Neural cell (in vitro differentiated cells): ENCODE results near the gene SLC9A7. TPM values are rescaled to one million over a fixed set of nuclear protein-coding genes. Genes with fewer than 3 reads are reported as not detected.

Experiments used
- H2AFZ ChIP-seq: fragments of 200-600, 300-800 bp; sonication (generic), shearing (Covaris generic); 2 replicates; pipeline ENCODE4 v1.6.0; 2014; ENCODE audit warnings: low read depth, mild to moderate bottlenecking, antibody characterized with exemption, low read length, moderate library complexity
- H3F3A ChIP-seq: fragments of 200-600 bp; shearing (Covaris generic); 2 replicates; pipeline ENCODE4 v1.6.1; 2016; ENCODE audit warnings: mild to moderate bottlenecking, moderate library complexity, mixed read lengths, antibody characterized with exemption, low read length; ENCODE audit not compliant: insufficient read depth, poor library complexity, severe bottlenecking
- H3K27ac ChIP-seq: fragments of 200-600, 300-800 bp; sonication (generic), shearing (Covaris generic); 2 replicates; pipeline ENCODE4 v1.5.1; 2014; ENCODE audit warnings: mild to moderate bottlenecking, low read length, moderate library complexity
- H3K27me3 ChIP-seq: fragments of 300-800, 200-600 bp; sonication (generic), shearing (Covaris generic); 2 replicates; pipeline ENCODE4 v1.6.0; 2014; ENCODE audit warnings: mild to moderate bottlenecking, low read depth, low read length, moderate library complexity; ENCODE audit not compliant: insufficient read depth
- H3K36me3 ChIP-seq: fragments of 300-800, 200-600 bp; sonication (generic), shearing (Covaris generic); 2 replicates; pipeline ENCODE4 v1.5.1; 2014; ENCODE audit warnings: mild to moderate bottlenecking, antibody characterized with exemption, low read length, moderate library complexity; ENCODE audit not compliant: insufficient read depth
- H3K4me2 ChIP-seq: fragments of 300-800, 200-600 bp; sonication (generic), shearing (Covaris generic); 2 replicates; pipeline ENCODE4 v1.6.0; 2014; ENCODE audit warnings: mild to moderate bottlenecking, low read length
- H3K4me3 ChIP-seq: fragments of 300-800, 200-600 bp; sonication (generic), shearing (Covaris generic); 2 replicates; pipeline ENCODE4 v1.5.1; 2014; ENCODE audit warnings: mild to moderate bottlenecking, low read length, moderate library complexity
- H3K79me2 ChIP-seq: fragments of 200-600 bp; shearing (Covaris generic); replicated peaks from 2 replicates; pipeline ENCODE4 v1.6.0; 2014; ENCODE audit warnings: mild to moderate bottlenecking, low read length, moderate library complexity; ENCODE audit not compliant: insufficient read depth
- H3K9ac ChIP-seq: fragments of 300-800, 200-600 bp; sonication (generic), shearing (Covaris generic); 2 replicates; pipeline ENCODE4 v1.6.1; 2016; ENCODE audit warnings: mild to moderate bottlenecking, low read length, mixed read lengths
- H3K9me2 ChIP-seq: fragments of 200-600 bp; shearing (Covaris generic); 2 replicates; pipeline ENCODE4 v1.6.1; 2016; ENCODE audit warnings: mild to moderate bottlenecking, low read length, mixed read lengths; ENCODE audit not compliant: insufficient read depth
- H3K9me3 ChIP-seq: fragments of 200-600, 300-800 bp; sonication (generic), shearing (Covaris generic); 2 replicates; pipeline ENCODE4 v1.6.1; 2016; ENCODE audit warnings: mild to moderate bottlenecking, mixed run types, low read length, moderate library complexity, mixed read lengths
- H4K20me1 ChIP-seq: fragments of 200-600 bp; shearing (Covaris generic); 2 replicates; pipeline ENCODE4 v1.6.1; 2016; ENCODE audit warnings: mild to moderate bottlenecking, mixed run types; ENCODE audit not compliant: insufficient read depth
- CTCF ChIP-seq: fragments of 450-650 bp; IDR thresholded peaks from 2 replicates; pipeline ENCODE4 v1.5.1; 2014; ENCODE audit warnings: antibody characterized with exemption, mild to moderate bottlenecking, moderate library complexity; ENCODE audit not compliant: poor library complexity, severe bottlenecking
- EP300 ChIP-seq: fragments of 450-650 bp; conservative IDR thresholded peaks from 2 replicates; pipeline ENCODE4 v1.6.1; 2014; ENCODE audit warnings: antibody characterized with exemption, mild to moderate bottlenecking, moderate library complexity; ENCODE audit not compliant: poor library complexity, severe bottlenecking
- EZH2 ChIP-seq: fragments of 200-600, 300-800 bp; shearing (Covaris generic), sonication (generic); IDR thresholded peaks from 2 replicates; pipeline ENCODE4 v1.6.1; 2014; ENCODE audit warnings: antibody characterized with exemption, low read length, borderline replicate concordance, mild to moderate bottlenecking; ENCODE audit not compliant: insufficient read depth, poor library complexity, severe bottlenecking
- MXI1 ChIP-seq: fragments of 450-650 bp; conservative IDR thresholded peaks from 2 replicates; pipeline ENCODE4 v1.6.1; 2014; ENCODE audit warnings: antibody characterized with exemption, mild to moderate bottlenecking; ENCODE audit not compliant: poor library complexity, severe bottlenecking
- POLR2AphosphoS5 ChIP-seq: IDR thresholded peaks from 2 replicates; pipeline ENCODE4 v1.6.1; 2012
- RAD21 ChIP-seq: fragments of 450-650 bp; conservative IDR thresholded peaks from 2 replicates; pipeline ENCODE4 v1.6.1; 2014; ENCODE audit warnings: antibody characterized with exemption, mild to moderate bottlenecking, moderate library complexity
- REST ChIP-seq: IDR thresholded peaks from 2 replicates; pipeline ENCODE4 v1.6.1; 2012; ENCODE audit warnings: borderline replicate concordance
- SMC3 ChIP-seq: fragments of 450-650 bp; conservative IDR thresholded peaks from 2 replicates; pipeline ENCODE4 v1.6.1; 2014; ENCODE audit warnings: antibody characterized with exemption, mild to moderate bottlenecking, moderate library complexity; ENCODE audit not compliant: poor library complexity
- TAF1 ChIP-seq: IDR thresholded peaks from 2 replicates; pipeline ENCODE4 v1.6.1; 2012; ENCODE audit warnings: low read depth
- polyA plus RNA-seq: library from polyadenylated mRNA; depleted of rRNA; stranded (reverse); fragments of >200 nt; gene quantifications from 2 replicates; pipeline ENCODE4 v1.2.3, GENCODE V29; 2014

SLC9A7 gene
- polyA plus RNA-seq, 1 donor from 2014 or later: 12.1 TPM

- no peak for TF ChIP-seq EP300
- no peak for TF ChIP-seq EZH2
- no peak for TF ChIP-seq TAF1
These were observed 161.1 kb downstream of the SLC9A7 start (continued) for GRCh38 chrX:46597771-46598170.

- no peak overlapping the region for H3K27ac ChIP-seq
- H3K4me3 ChIP-seq: no peak overlapping the region
- no peaks in the 10 kb centered on the region for H3K36me3 ChIP-seq
- TF ChIP-seq POLR2AphosphoS5 (no peak), SMC3 (no peak), CTCF (no peak), RAD21 (no peak), EP300 (no peak), EZH2 (no peak), MXI1 (no peak), TAF1 (no peak), REST (no peak)
- H3K4me2 ChIP-seq: no peak overlapping the region
- no peaks in the 10 kb centered on the region for H3K79me2 ChIP-seq
- no peaks in the 10 kb centered on the region for H3F3A ChIP-seq
- no peak overlapping the region for H3K9ac ChIP-seq
- H3K9me3 ChIP-seq: no peaks in the 10 kb centered on the region
- no peaks in the 10 kb centered on the region for H3K9me2 ChIP-seq
- no peak overlapping the region for H2AFZ ChIP-seq
- no peaks in the 10 kb centered on the region for H4K20me1 ChIP-seq
- H3K27me3 ChIP-seq: no peaks in the 10 kb centered on the region
These were observed 161.7 kb downstream of the SLC9A7 start for GRCh38 chrX:46597208-46597607.

- Histone ChIP-seq H3K9ac (no peak overlapping the region), H4K20me1 (no peaks in the 10 kb centered on the region), H3K79me2 (no peaks in the 10 kb centered on the region), H2AFZ (no peak overlapping the region), H3K9me3 (no peaks in the 10 kb centered on the region), H3K9me2 (no peaks in the 10 kb centered on the region), H3K36me3 (no peaks in the 10 kb centered on the region), H3K27me3 (no peaks in the 10 kb centered on the region), H3F3A (no peaks in the 10 kb centered on the region), H3K4me2 (no peak overlapping the region), H3K4me3 (no peak overlapping the region), H3K27ac (no peak overlapping the region)
- TF ChIP-seq POLR2AphosphoS5: no peak
- no peak for TF ChIP-seq MXI1
- no peak for TF ChIP-seq EZH2
- TF ChIP-seq TAF1: no peak
- no peak for TF ChIP-seq RAD21
- TF ChIP-seq SMC3: no peak
- no peak for TF ChIP-seq EP300
- TF ChIP-seq REST: no peak
- TF ChIP-seq CTCF: no peak
These were observed 163.8 kb downstream of the SLC9A7 start for GRCh38 chrX:46595084-46595483.
